HG03457 (cell line): ENCODE measurements around the gene LAPTM5.

Source experiments
- ATAC-seq: cut with Tn5 transposase; IDR thresholded peaks from one replicate; pipeline ENCODE4 v1.9.1; 2021; ENCODE audit warnings: moderate number of reproducible peaks; ENCODE audit not compliant: unreplicated experiment

The LAPTM5 gene

GRCh38 chr1:30732277-30732996 lies 25.1 kb downstream of the LAPTM5 start:
- no peak for ATAC-seq

- ATAC-seq = no peak
These were observed 25.7 kb downstream of the LAPTM5 start for GRCh38 chr1:30731806-30732276.

- no peak for ATAC-seq
These were observed 26.3 kb downstream of the LAPTM5 start for GRCh38 chr1:30731109-30731805.

- ATAC-seq = no peak
These were observed 27.0 kb downstream of the LAPTM5 start for GRCh38 chr1:30730346-30731108.

GRCh38 chr1:30729901-30730300 lies 27.7 kb downstream of the LAPTM5 start:
- ATAC-seq = no peak

- ATAC-seq = no peak
These were observed 28.5 kb downstream of the LAPTM5 start for GRCh38 chr1:30728832-30729638.

GRCh38 chr1:30728340-30728739 lies 29.2 kb downstream of the LAPTM5 start:
- ATAC-seq = no peak

GRCh38 chr1:30727824-30728223 lies 29.8 kb downstream of the LAPTM5 start:
- no peak for ATAC-seq

- no peak for ATAC-seq
These were observed 30.5 kb downstream of the LAPTM5 start for GRCh38 chr1:30726773-30727684.

- ATAC-seq = no peak
These were observed 31.3 kb downstream of the LAPTM5 start for GRCh38 chr1:30726236-30726635.

GRCh38 chr1:30725450-30726095 lies 32.0 kb downstream of the LAPTM5 start:
- ATAC-seq = no peak

GRCh38 chr1:30724655-30725421 lies 32.7 kb downstream of the LAPTM5 start:
- no peak for ATAC-seq

GRCh38 chr1:30724175-30724574 lies 33.4 kb downstream of the LAPTM5 start:
- no peak for ATAC-seq

GRCh38 chr1:30723331-30723755 lies 34.2 kb downstream of the LAPTM5 start, which contains the start of gene MATN1:
MATN1 (minus strand) TSS chr1:30723585; CDS start chr1:30723551, 34 bp downstream.
- no peak for ATAC-seq

GRCh38 chr1:30721812-30722537 lies 35.6 kb downstream of the LAPTM5 start:
- no peak for ATAC-seq

GRCh38 chr1:30721341-30721793 lies 36.2 kb downstream of the LAPTM5 start:
- no peak for ATAC-seq
